ENCODE results near the gene GRM3.

DNA sequence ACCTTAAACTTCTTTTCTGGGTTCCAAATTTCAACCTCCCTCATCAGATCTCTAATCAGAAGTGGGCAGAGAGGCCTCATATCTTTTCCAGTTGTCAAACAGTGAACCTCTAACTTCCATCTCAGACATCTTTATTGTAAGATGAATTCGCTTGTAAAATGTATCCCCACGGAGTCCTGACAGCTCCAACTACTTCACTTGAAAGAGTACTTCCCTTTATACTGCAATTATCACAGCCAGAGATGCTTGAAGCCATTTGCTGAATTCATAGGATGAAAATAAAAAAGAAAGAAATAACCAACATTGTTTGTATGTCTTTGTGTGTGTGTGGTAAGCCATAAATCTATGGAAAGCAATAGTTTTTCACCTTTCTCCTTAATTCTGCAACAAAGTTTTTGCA, 175.2 kb downstream of the GRM3 start:
- TF ChIP-seq, protein P1, sequence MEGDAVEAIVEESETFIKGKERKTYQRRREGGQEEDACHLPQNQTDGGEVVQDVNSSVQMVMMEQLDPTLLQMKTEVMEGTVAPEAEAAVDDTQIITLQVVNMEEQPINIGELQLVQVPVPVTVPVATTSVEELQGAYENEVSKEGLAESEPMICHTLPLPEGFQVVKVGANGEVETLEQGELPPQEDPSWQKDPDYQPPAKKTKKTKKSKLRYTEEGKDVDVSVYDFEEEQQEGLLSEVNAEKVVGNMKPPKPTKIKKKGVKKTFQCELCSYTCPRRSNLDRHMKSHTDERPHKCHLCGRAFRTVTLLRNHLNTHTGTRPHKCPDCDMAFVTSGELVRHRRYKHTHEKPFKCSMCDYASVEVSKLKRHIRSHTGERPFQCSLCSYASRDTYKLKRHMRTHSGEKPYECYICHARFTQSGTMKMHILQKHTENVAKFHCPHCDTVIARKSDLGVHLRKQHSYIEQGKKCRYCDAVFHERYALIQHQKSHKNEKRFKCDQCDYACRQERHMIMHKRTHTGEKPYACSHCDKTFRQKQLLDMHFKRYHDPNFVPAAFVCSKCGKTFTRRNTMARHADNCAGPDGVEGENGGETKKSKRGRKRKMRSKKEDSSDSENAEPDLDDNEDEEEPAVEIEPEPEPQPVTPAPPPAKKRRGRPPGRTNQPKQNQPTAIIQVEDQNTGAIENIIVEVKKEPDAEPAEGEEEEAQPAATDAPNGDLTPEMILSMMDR (IDR thresholded peaks at IDR 0.05), result no peak
- no peak for TF ChIP-seq POLR2AphosphoS5 (IDR thresholded peaks at IDR 0.05)
- no peak for TF ChIP-seq POLR2A (IDR thresholded peaks at IDR 0.05; ENCODE audit: low read depth)
- no peak for TF ChIP-seq EP300 (IDR thresholded peaks at IDR 0.05)

Measured in esophagus muscularis mucosa (tissue), 4 donors.